B cell (primary cell): ENCODE data around the gene STEAP1B.

Experiments
- CTCF ChIP-seq: fragments of 200-600 bp; IDR thresholded peaks from one replicate; pipeline ENCODE4 v1.8.0; 2022; ENCODE audit warnings: antibody characterized with exemption, mild to moderate bottlenecking
- EZH2 ChIP-seq: IDR thresholded peaks from 2 replicates; pipeline ENCODE4 v1.6.1; 2012; ENCODE audit warnings: borderline replicate concordance, low read depth, mild to moderate bottlenecking, moderate library complexity, low read length; ENCODE audit not compliant: insufficient read depth, poor library complexity, severe bottlenecking

GRCh38 chr7:22377703-22378102 lies 122.3 kb downstream of the STEAP1B start:
- TF ChIP-seq CTCF = no peak
- no peak for TF ChIP-seq EZH2
